ENCODE measurements around the gene ARHGAP45.

The ARHGAP45 gene

GRCh38 chr19:1133471-1133929 is 66.5 kb downstream of the ARHGAP45 start:
- DNase-seq = no peak

DNA sequence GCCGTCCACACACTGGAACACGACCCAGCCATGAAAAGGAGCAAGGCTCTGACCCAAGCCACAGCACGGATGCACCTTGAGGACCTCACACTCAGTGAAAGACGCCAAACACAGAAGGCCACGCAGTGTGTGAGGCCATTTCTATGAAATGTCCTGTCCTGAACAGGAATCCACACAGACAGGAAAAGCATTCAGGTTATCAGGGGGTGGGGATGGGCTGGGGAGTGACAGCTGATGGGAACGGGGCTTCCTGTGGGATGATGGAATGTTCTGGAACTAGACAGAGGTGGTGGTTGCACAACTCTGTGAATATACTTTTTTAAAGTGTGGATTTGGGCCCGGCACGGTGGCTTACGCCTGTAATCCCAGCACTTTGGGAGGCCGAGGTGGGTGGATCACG is 67.5 kb downstream of the ARHGAP45 start:
- no peak for DNase-seq

GRCh38 chr19:1135454-1135853 is 68.5 kb downstream of the ARHGAP45 start:
- no peak for DNase-seq

- DNase-seq = no peak
These were observed 69.2 kb downstream of the ARHGAP45 start for GRCh38 chr19:1136201-1136600.
